Endodermal cell (in vitro differentiated cells): ENCODE measurements around the gene GSDMA. TPM values are rescaled to one million over a fixed set of nuclear protein-coding genes. Genes with fewer than 3 reads are reported as not detected.

Experiments
- DNase-seq: peaks from one replicate; pipeline ENCODE4 v3.0.0-alpha.2; 2017
- H3K27ac ChIP-seq: 2 replicates; pipeline ENCODE4 v1.5.1; 2013; ENCODE audit warnings: mild to moderate bottlenecking, low read depth, low read length, moderate library complexity
- H3K27me3 ChIP-seq: 2 replicates; pipeline ENCODE4 v1.6.1; 2013; ENCODE audit warnings: mild to moderate bottlenecking, low read length, moderate library complexity; ENCODE audit not compliant: insufficient read depth, control insufficient read depth, poor library complexity, severe bottlenecking
- H3K36me3 ChIP-seq: 2 replicates; pipeline ENCODE4 v1.7.0; 2013; ENCODE audit warnings: mild to moderate bottlenecking, low read length, moderate library complexity; ENCODE audit not compliant: control insufficient read depth, insufficient read depth
- H3K4me1 ChIP-seq: one replicate; pipeline ENCODE4 v1.7.0; 2013; ENCODE audit warnings: low read length; ENCODE audit not compliant: control insufficient read depth, insufficient read depth
- H3K4me3 ChIP-seq: 2 replicates; pipeline ENCODE4 v1.5.1; 2013; ENCODE audit warnings: mild to moderate bottlenecking, low read length, moderate library complexity
- H3K9ac ChIP-seq: 2 replicates; pipeline ENCODE4 v1.6.1; 2013; ENCODE audit warnings: mild to moderate bottlenecking, low read length, moderate library complexity; ENCODE audit not compliant: poor library complexity, severe bottlenecking; ENCODE audit errors: extremely low read depth
- H3K9me3 ChIP-seq: 2 replicates; pipeline ENCODE4 v1.6.1; 2013; ENCODE audit warnings: mild to moderate bottlenecking, low read length, moderate library complexity; ENCODE audit not compliant: control insufficient read depth
- H3K27ac Mint-ChIP-seq: 2 replicates; pipeline ENCODE4 v1.8.0; 2020; ENCODE audit warnings: mixed read lengths
- H3K27me3 Mint-ChIP-seq: 2 replicates; pipeline ENCODE4 v1.8.0; 2021; ENCODE audit warnings: mild to moderate bottlenecking, mixed read lengths; ENCODE audit not compliant: insufficient read depth
- H3K36me3 Mint-ChIP-seq: 2 replicates; pipeline ENCODE4 v1.8.0; 2020; ENCODE audit warnings: low read depth, mixed read lengths
- H3K4me1 Mint-ChIP-seq: 2 replicates; pipeline ENCODE4 v1.8.0; 2020; ENCODE audit warnings: mixed read lengths
- H3K4me3 Mint-ChIP-seq: 2 replicates; pipeline ENCODE4 v1.8.0; 2020; ENCODE audit warnings: mild to moderate bottlenecking, moderate library complexity, mixed read lengths
- H3K9me3 Mint-ChIP-seq: 2 replicates; pipeline ENCODE4 v1.8.0; 2020; ENCODE audit warnings: mild to moderate bottlenecking, mixed read lengths
- WGBS, 2 experiments: methylation state at CpG; one replicate each; pipeline versions ENCODE4 v1.1.5 to v1.1.7; 2013; ENCODE audit warnings: missing lambda C conversion rate in 2 of 2, mixed read lengths in 1 of 2; ENCODE audit not compliant: insufficient coverage in 1 of 2, insufficient read length in 1 of 2; 5-methylcytosine and 5-hydroxymethylcytosine counted together
- total RNA-seq, 2 donors: library from RNA; stranded (reverse); fragmentation: NEBNext Ultra II Directional in 1 of 2; extraction: Animal tissue kit (Norgen Biotek cat#: 25700) in 1 of 2; gene quantifications; 2 replicates in 1 of 2; 3 replicates in 1 of 2; pipeline ENCODE4 v1.2.1, GENCODE V29; 2021
- TF ChIP-seq, protein P1 (sequence below): fragments of 200-600 bp; sonication (generic); conservative IDR thresholded peaks from 2 replicates; pipeline ENCODE4 v1.5.0; 2021; ENCODE audit warnings: antibody characterized with exemption, mild to moderate bottlenecking

The GSDMA gene
- total RNA-seq, 2 donors from 2014 or later, result not detected

DNA sequence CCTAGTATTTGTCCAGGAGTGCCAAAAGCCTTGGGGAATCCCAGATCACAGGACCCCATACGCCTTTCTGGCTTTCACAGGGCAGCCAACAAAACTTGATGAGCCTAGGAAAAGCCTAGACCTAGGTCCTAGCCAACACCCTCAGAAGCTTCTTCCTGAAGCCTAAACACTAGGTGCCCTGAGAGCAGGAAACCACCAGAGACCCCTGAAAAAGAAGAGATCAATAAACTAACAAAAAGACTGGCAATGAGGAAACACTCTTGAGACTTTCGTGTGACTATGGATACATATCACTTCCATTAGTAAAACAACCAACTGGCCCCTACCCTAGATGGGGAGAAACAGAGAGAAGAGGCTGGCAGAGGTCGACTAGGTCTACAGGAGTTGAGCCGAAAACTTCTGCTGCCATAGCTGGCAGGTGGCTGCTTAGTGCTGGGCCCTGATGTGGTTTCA lies 36.6 kb upstream of the GSDMA start:
- no peaks in the 10 kb centered on the region for H3K27me3 ChIP-seq
- no peak overlapping the region for H3K27ac ChIP-seq
- TF ChIP-seq, protein P1, sequence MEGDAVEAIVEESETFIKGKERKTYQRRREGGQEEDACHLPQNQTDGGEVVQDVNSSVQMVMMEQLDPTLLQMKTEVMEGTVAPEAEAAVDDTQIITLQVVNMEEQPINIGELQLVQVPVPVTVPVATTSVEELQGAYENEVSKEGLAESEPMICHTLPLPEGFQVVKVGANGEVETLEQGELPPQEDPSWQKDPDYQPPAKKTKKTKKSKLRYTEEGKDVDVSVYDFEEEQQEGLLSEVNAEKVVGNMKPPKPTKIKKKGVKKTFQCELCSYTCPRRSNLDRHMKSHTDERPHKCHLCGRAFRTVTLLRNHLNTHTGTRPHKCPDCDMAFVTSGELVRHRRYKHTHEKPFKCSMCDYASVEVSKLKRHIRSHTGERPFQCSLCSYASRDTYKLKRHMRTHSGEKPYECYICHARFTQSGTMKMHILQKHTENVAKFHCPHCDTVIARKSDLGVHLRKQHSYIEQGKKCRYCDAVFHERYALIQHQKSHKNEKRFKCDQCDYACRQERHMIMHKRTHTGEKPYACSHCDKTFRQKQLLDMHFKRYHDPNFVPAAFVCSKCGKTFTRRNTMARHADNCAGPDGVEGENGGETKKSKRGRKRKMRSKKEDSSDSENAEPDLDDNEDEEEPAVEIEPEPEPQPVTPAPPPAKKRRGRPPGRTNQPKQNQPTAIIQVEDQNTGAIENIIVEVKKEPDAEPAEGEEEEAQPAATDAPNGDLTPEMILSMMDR, result no peak
- Mint-ChIP-seq H3K36me3 (peaks cover 23% of the 10 kb centered on the region), H3K4me3 (peak overlapping the region; percentile 70), H3K27ac (peak overlapping the region; percentile 88), H3K4me1 (peaks cover 26% of the 10 kb centered on the region), H3K27me3 (no peaks in the 10 kb centered on the region), H3K9me3 (no peaks in the 10 kb centered on the region)
- peak overlapping the region; percentile 69 for H3K9ac ChIP-seq
- 83 to 100% methylated on average over 3 to 4 of the region's 4 CpGs for WGBS, 2 experiments
- peak overlapping the region; percentile 82 for H3K4me3 ChIP-seq
- H3K36me3 ChIP-seq, result peaks cover 27% of the 10 kb centered on the region
- no peaks in the 10 kb centered on the region for H3K4me1 ChIP-seq
- H3K9me3 ChIP-seq, result no peaks in the 10 kb centered on the region
- peak; percentile 58 for DNase-seq

DNA sequence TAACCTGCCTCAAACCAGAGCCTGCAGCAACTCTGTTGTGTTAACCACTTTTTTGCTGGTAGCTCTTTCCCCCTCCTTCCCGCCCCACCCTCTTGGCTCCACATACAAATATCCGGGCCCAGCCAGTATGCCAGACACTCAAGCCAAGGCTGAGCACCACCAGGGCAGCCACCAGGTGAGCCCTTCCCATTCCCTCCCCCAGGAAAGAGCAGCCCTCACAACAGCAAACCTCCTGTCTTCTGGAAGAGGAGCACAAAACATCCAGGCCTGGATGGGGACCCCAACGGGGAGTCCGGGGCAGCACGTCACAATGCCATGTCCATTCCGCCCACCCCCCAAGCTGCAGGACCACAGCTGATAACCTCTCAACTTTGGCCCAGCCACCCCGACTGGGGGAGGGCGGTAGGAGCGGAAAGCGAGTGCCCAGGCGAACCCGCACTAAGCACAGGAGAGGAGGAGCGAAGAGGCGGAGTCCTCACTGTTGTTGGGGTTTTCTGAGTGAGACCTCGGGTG lies 36.2 kb upstream of the GSDMA start:
- WGBS, 2 experiments, result 1 to 5% methylated on average over 10 to 15 of the region's 15 CpGs
- no peaks in the 10 kb centered on the region for H3K27me3 ChIP-seq
- H3K9me3 Mint-ChIP-seq, result no peaks in the 10 kb centered on the region
- H3K9me3 ChIP-seq, result no peaks in the 10 kb centered on the region
- H3K27me3 Mint-ChIP-seq, result no peaks in the 10 kb centered on the region
- peak overlapping the region; percentile 82 for H3K4me3 ChIP-seq
- peaks cover 24% of the 10 kb centered on the region for H3K36me3 ChIP-seq
- peaks cover 26% of the 10 kb centered on the region for H3K4me1 Mint-ChIP-seq
- H3K9ac ChIP-seq, result peak overlapping the region; percentile 69
- TF ChIP-seq, protein P1, result no peak
- H3K27ac Mint-ChIP-seq, result peak overlapping the region; percentile 88
- H3K4me3 Mint-ChIP-seq, result peak overlapping the region; percentile 70
- peak; percentile 88 for DNase-seq
- peaks cover 19% of the 10 kb centered on the region for H3K36me3 Mint-ChIP-seq
- H3K27ac ChIP-seq, result peak overlapping the region; percentile 69
- no peaks in the 10 kb centered on the region for H3K4me1 ChIP-seq

DNA sequence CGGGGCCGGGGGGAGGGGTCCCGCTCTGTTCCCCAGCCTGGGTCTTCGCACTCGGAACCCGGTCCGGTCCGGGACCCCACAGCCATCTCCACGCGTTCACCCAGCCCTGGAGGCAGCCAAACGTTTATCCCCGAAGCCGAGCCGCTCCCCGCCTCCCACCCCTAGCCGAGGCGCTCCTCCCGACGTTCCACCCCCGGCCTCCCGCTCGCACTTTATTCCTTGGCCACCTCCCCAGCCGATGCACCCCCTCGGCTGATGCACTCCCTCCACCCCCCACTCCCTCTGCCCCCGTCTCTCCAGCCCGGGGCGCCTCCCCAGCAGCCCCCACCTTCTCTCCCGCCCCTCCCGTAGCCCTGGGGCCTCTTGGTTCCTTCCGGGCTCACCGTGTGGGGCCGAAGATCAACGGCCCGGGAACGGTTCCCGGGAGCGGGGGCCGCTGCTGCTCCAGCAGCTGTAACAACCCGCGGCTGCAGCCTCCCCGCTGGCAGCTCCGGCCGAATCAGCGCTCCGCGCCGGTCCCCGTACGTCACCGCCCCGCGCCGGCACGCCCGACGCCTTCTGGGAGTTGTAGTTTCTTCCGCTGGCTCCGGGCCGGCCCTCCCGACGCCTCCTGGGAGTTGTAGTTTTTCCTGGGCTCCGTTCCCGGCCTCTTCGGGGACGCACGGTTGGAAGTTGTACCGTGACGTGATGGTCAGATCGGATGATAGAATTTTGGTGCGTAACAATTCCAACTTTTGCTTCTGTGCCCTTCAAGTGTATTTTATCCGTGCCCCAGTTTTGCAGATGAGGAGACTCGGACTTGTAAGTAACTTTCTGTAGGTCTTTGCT lies 35.5 kb upstream of the GSDMA start, which contains the start of the genes LRRC3C and ORMDL3:
Gene LRRC3C (plus strand): TSS at position 632 of the 828 bp plus-strand sequence. CDS start 13,792 bp downstream, outside the sequence.
Gene ORMDL3 (minus strand): TSS at position 501 of the 828 bp plus-strand sequence. CDS start 3,398 bp downstream, outside the sequence.
- peaks cover 14% of the 10 kb centered on the region for H3K36me3 Mint-ChIP-seq
- H3K27ac ChIP-seq, result peak within 1 kb of the TSS; percentile 69
- 1% methylated on average over 29 to 71 of the region's 72 CpGs for WGBS, 2 experiments

More for the DNA sequence above, 35.5 kb upstream of the GSDMA start, which contains the start of the genes LRRC3C and ORMDL3:
- Histone ChIP-seq H3K4me3 (peak within 1 kb of the TSS; percentile 82), H3K9ac (peak within 1 kb of the TSS; percentile 69), H3K36me3 (peaks cover 17% of the 10 kb centered on the region), H3K4me1 (no peaks in the 10 kb centered on the region), H3K27me3 (no peaks in the 10 kb centered on the region), H3K9me3 (no peaks in the 10 kb centered on the region)
- Mint-ChIP-seq H3K9me3 (no peaks in the 10 kb centered on the region), H3K4me1 (peaks cover 26% of the 10 kb centered on the region), H3K27ac (peak within 1 kb of the TSS; percentile 94), H3K27me3 (no peaks in the 10 kb centered on the region), H3K4me3 (peak within 1 kb of the TSS; percentile 70)
- peak; percentile 99 for DNase-seq
- TF ChIP-seq, protein P1, result no peak
